PFSK-1 (cell line): ENCODE data around the gene LITAF.

Source experiments
- POLR2AphosphoS5 ChIP-seq: IDR thresholded peaks from 2 replicates; pipeline ENCODE4 v1.6.1; 2012; ENCODE audit warnings: low read depth, mild to moderate bottlenecking, control low read depth, low read length, moderate library complexity
- REST ChIP-seq, 2 experiments: IDR thresholded peaks; 2 replicates each; pipeline versions ENCODE4 v1.6.1 to v1.8.0; 2011 to 2012; ENCODE audit warnings: low read depth in 2 of 2, low read length in 2 of 2, control low read depth in 1 of 2, inconsistent platforms in 1 of 2, mild to moderate bottlenecking in 1 of 2, moderate library complexity in 1 of 2; ENCODE audit not compliant: insufficient read depth in 1 of 2
- SIN3A ChIP-seq: IDR thresholded peaks from 2 replicates; pipeline ENCODE4 v1.6.1; 2012; ENCODE audit warnings: mild to moderate bottlenecking, low read length, moderate library complexity, borderline replicate concordance; ENCODE audit not compliant: insufficient read depth

DNA sequence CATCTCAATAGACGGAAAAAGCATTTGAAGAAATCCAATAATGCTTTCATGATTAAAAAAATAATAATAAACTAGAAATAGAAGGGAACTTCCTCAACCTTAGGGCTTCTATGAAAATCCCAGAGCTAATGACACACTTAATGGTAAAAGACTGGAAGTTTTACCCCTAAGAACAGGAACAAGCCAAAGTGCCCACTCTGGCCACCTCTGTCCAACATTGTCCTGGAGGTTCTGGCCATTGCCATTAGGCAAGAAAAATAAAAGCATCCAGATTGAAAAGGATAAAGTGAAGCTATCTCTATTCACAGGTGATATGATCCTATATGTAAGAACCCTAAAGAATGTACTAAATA is 2.5 kb upstream of the LITAF start:
- no peak for TF ChIP-seq POLR2AphosphoS5
- no peak for TF ChIP-seq SIN3A
- TF ChIP-seq REST (IDR thresholded peaks at IDR 0.05; ENCODE audit: insufficient read depth in 1 of 2, low read depth in 2 of 2, low read length in 2 of 2): no peak
